Neural cell (in vitro differentiated cells): ENCODE measurements around the gene SYT7. TPM values are rescaled to one million over a fixed set of nuclear protein-coding genes. Genes with fewer than 3 reads are reported as not detected.

Source experiments
- H2AFZ ChIP-seq: fragments of 200-600, 300-800 bp; sonication (generic), shearing (Covaris generic); 2 replicates; pipeline ENCODE4 v1.6.0; 2014; ENCODE audit warnings: low read depth, mild to moderate bottlenecking, antibody characterized with exemption, low read length, moderate library complexity
- H3F3A ChIP-seq: fragments of 200-600 bp; shearing (Covaris generic); 2 replicates; pipeline ENCODE4 v1.6.1; 2016; ENCODE audit warnings: mild to moderate bottlenecking, moderate library complexity, mixed read lengths, antibody characterized with exemption, low read length; ENCODE audit not compliant: insufficient read depth, poor library complexity, severe bottlenecking
- H3K27ac ChIP-seq: fragments of 200-600, 300-800 bp; sonication (generic), shearing (Covaris generic); 2 replicates; pipeline ENCODE4 v1.5.1; 2014; ENCODE audit warnings: mild to moderate bottlenecking, low read length, moderate library complexity
- H3K27me3 ChIP-seq: fragments of 300-800, 200-600 bp; sonication (generic), shearing (Covaris generic); 2 replicates; pipeline ENCODE4 v1.6.0; 2014; ENCODE audit warnings: mild to moderate bottlenecking, low read depth, low read length, moderate library complexity; ENCODE audit not compliant: insufficient read depth
- H3K36me3 ChIP-seq: fragments of 300-800, 200-600 bp; sonication (generic), shearing (Covaris generic); 2 replicates; pipeline ENCODE4 v1.5.1; 2014; ENCODE audit warnings: mild to moderate bottlenecking, antibody characterized with exemption, low read length, moderate library complexity; ENCODE audit not compliant: insufficient read depth
- H3K4me2 ChIP-seq: fragments of 300-800, 200-600 bp; sonication (generic), shearing (Covaris generic); 2 replicates; pipeline ENCODE4 v1.6.0; 2014; ENCODE audit warnings: mild to moderate bottlenecking, low read length
- H3K4me3 ChIP-seq: fragments of 300-800, 200-600 bp; sonication (generic), shearing (Covaris generic); 2 replicates; pipeline ENCODE4 v1.5.1; 2014; ENCODE audit warnings: mild to moderate bottlenecking, low read length, moderate library complexity
- H3K79me2 ChIP-seq: fragments of 200-600 bp; shearing (Covaris generic); replicated peaks from 2 replicates; pipeline ENCODE4 v1.6.0; 2014; ENCODE audit warnings: mild to moderate bottlenecking, low read length, moderate library complexity; ENCODE audit not compliant: insufficient read depth
- H3K9ac ChIP-seq: fragments of 300-800, 200-600 bp; sonication (generic), shearing (Covaris generic); 2 replicates; pipeline ENCODE4 v1.6.1; 2016; ENCODE audit warnings: mild to moderate bottlenecking, low read length, mixed read lengths
- H3K9me2 ChIP-seq: fragments of 200-600 bp; shearing (Covaris generic); 2 replicates; pipeline ENCODE4 v1.6.1; 2016; ENCODE audit warnings: mild to moderate bottlenecking, low read length, mixed read lengths; ENCODE audit not compliant: insufficient read depth
- H3K9me3 ChIP-seq: fragments of 200-600, 300-800 bp; sonication (generic), shearing (Covaris generic); 2 replicates; pipeline ENCODE4 v1.6.1; 2016; ENCODE audit warnings: mild to moderate bottlenecking, mixed run types, low read length, moderate library complexity, mixed read lengths
- H4K20me1 ChIP-seq: fragments of 200-600 bp; shearing (Covaris generic); 2 replicates; pipeline ENCODE4 v1.6.1; 2016; ENCODE audit warnings: mild to moderate bottlenecking, mixed run types; ENCODE audit not compliant: insufficient read depth
- CTCF ChIP-seq: fragments of 450-650 bp; IDR thresholded peaks from 2 replicates; pipeline ENCODE4 v1.5.1; 2014; ENCODE audit warnings: antibody characterized with exemption, mild to moderate bottlenecking, moderate library complexity; ENCODE audit not compliant: poor library complexity, severe bottlenecking
- EP300 ChIP-seq: fragments of 450-650 bp; conservative IDR thresholded peaks from 2 replicates; pipeline ENCODE4 v1.6.1; 2014; ENCODE audit warnings: antibody characterized with exemption, mild to moderate bottlenecking, moderate library complexity; ENCODE audit not compliant: poor library complexity, severe bottlenecking
- EZH2 ChIP-seq: fragments of 200-600, 300-800 bp; shearing (Covaris generic), sonication (generic); IDR thresholded peaks from 2 replicates; pipeline ENCODE4 v1.6.1; 2014; ENCODE audit warnings: antibody characterized with exemption, low read length, borderline replicate concordance, mild to moderate bottlenecking; ENCODE audit not compliant: insufficient read depth, poor library complexity, severe bottlenecking
- MXI1 ChIP-seq: fragments of 450-650 bp; conservative IDR thresholded peaks from 2 replicates; pipeline ENCODE4 v1.6.1; 2014; ENCODE audit warnings: antibody characterized with exemption, mild to moderate bottlenecking; ENCODE audit not compliant: poor library complexity, severe bottlenecking
- POLR2AphosphoS5 ChIP-seq: IDR thresholded peaks from 2 replicates; pipeline ENCODE4 v1.6.1; 2012
- RAD21 ChIP-seq: fragments of 450-650 bp; conservative IDR thresholded peaks from 2 replicates; pipeline ENCODE4 v1.6.1; 2014; ENCODE audit warnings: antibody characterized with exemption, mild to moderate bottlenecking, moderate library complexity
- REST ChIP-seq: IDR thresholded peaks from 2 replicates; pipeline ENCODE4 v1.6.1; 2012; ENCODE audit warnings: borderline replicate concordance
- SMC3 ChIP-seq: fragments of 450-650 bp; conservative IDR thresholded peaks from 2 replicates; pipeline ENCODE4 v1.6.1; 2014; ENCODE audit warnings: antibody characterized with exemption, mild to moderate bottlenecking, moderate library complexity; ENCODE audit not compliant: poor library complexity
- TAF1 ChIP-seq: IDR thresholded peaks from 2 replicates; pipeline ENCODE4 v1.6.1; 2012; ENCODE audit warnings: low read depth
- polyA plus RNA-seq: library from polyadenylated mRNA; depleted of rRNA; stranded (reverse); fragments of >200 nt; gene quantifications from 2 replicates; pipeline ENCODE4 v1.2.3, GENCODE V29; 2014

The SYT7 gene
- polyA plus RNA-seq, 1 donor from 2014 or later, result 14.0 TPM

GRCh38 chr11:61601512-61601911 is 20.6 kb upstream of the SYT7 start:
- Histone ChIP-seq H2AFZ (no peak overlapping the region), H3F3A (no peaks in the 10 kb centered on the region)
- no peak for TF ChIP-seq REST
- TF ChIP-seq POLR2AphosphoS5, result no peak
- TF ChIP-seq SMC3, result no peak
- no peak for TF ChIP-seq EZH2
- TF ChIP-seq RAD21, result no peak
- no peak for TF ChIP-seq EP300
- TF ChIP-seq TAF1, result no peak
- TF ChIP-seq CTCF, result no peak
- TF ChIP-seq MXI1, result no peak

GRCh38 chr11:61599968-61600710 is 19.3 kb upstream of the SYT7 start:
- H2AFZ ChIP-seq, result no peak overlapping the region
- no peaks in the 10 kb centered on the region for H3K36me3 ChIP-seq
- no peak overlapping the region for H3K4me2 ChIP-seq
- H3K4me3 ChIP-seq, result no peak overlapping the region
- no peaks in the 10 kb centered on the region for H3K79me2 ChIP-seq
- no peaks in the 10 kb centered on the region for H3K27me3 ChIP-seq
- no peak overlapping the region for H3K27ac ChIP-seq
- H3K9ac ChIP-seq, result no peak overlapping the region
- no peaks in the 10 kb centered on the region for H3K9me2 ChIP-seq
- H3F3A ChIP-seq, result no peaks in the 10 kb centered on the region
- no peaks in the 10 kb centered on the region for H4K20me1 ChIP-seq
- H3K9me3 ChIP-seq, result no peaks in the 10 kb centered on the region
- TF ChIP-seq CTCF, result no peak
- no peak for TF ChIP-seq EP300
- no peak for TF ChIP-seq MXI1
- TF ChIP-seq SMC3, result no peak
- no peak for TF ChIP-seq EZH2
- no peak for TF ChIP-seq POLR2AphosphoS5
- no peak for TF ChIP-seq TAF1
- no peak for TF ChIP-seq REST
- TF ChIP-seq RAD21, result no peak

More at GRCh38 chr11:61601512-61601911, 20.6 kb upstream of the SYT7 start:
- Histone ChIP-seq H3K9me2 (no peaks in the 10 kb centered on the region), H4K20me1 (no peaks in the 10 kb centered on the region), H3K27me3 (no peaks in the 10 kb centered on the region), H3K9me3 (no peaks in the 10 kb centered on the region), H3K9ac (no peak overlapping the region), H3K27ac (no peak overlapping the region), H3K4me3 (no peak overlapping the region), H3K79me2 (no peaks in the 10 kb centered on the region), H3K4me2 (no peak overlapping the region), H3K36me3 (no peaks in the 10 kb centered on the region)
